ENCODE measurements around the gene ABCC6. TPM values are rescaled to one million over a fixed set of nuclear protein-coding genes. Genes with fewer than 3 reads are reported as not detected.
"Not testable (repeated sequence)": the region's sequence is repeated elsewhere in the genome, so short reads cannot be mapped to it uniquely, and the experiment has no call there.

The ABCC6 gene
- total RNA-seq, 5 donors from 2014 or later (not counting 1 experiment from before 2014, with no cell fraction given): 0.12 TPM; not detected in 4

- H3K4me1 Mint-ChIP-seq: no peaks in the 10 kb centered on the region
- H3K27ac ChIP-seq (ENCODE audit: low read length): no peak overlapping the region
- H3K27me3 Mint-ChIP-seq: no peaks in the 10 kb centered on the region
- no peaks in the 10 kb centered on the region for H3K9me3 ChIP-seq
- peaks cover 62% of the 10 kb centered on the region for H3K36me3 Mint-ChIP-seq
- ChIA-PET CTCF (interaction anchor here in 1 of 2 donors (0.5 to 0.7 kb wide), 2 partner anchors 145 to 567 kb away, joined by 3 to 9 read pairs; no protein-coding TSS in a partner anchor), POLR2A (no interaction called here)
- H3K9me3 Mint-ChIP-seq: no peaks in the 10 kb centered on the region
- WGBS (ENCODE audit: insufficient coverage): 97% methylated on average over 10 of the region's 14 CpGs
- no peak overlapping the region for H3K27ac Mint-ChIP-seq
- peaks cover 15 to 48% of the 10 kb centered on the region in 2 donors for H3K36me3 ChIP-seq (ENCODE audit: control insufficient read depth in 2 of 2, extremely low read depth in 1 of 2, insufficient read depth in 1 of 2, low read length in 1 of 2)
- DNase-seq (no peak), ATAC-seq (replicated peaks in 1 of 4) (no peak)
- H3K4me1 ChIP-seq (ENCODE audit: control insufficient read depth in 1 of 2, extremely low read depth in 1 of 2, insufficient read depth in 2 of 2, low read length in 2 of 2): no peaks in the 10 kb centered on the region
- H3K27me3 ChIP-seq (replicated peaks in 1 of 2; ENCODE audit: control insufficient read depth in 2 of 2, extremely low read depth in 1 of 2, insufficient read depth in 2 of 2, low read length in 1 of 2): no peaks in the 10 kb centered on the region
- H3K4me3 ChIP-seq (ENCODE audit: control insufficient read depth in 1 of 2, extremely low read depth in 1 of 2, low read length in 1 of 2): no peak overlapping the region
- H3K4me3 Mint-ChIP-seq: no peak overlapping the region
Observed at GRCh38 chr16:16105646-16106045, 117.6 kb downstream of the ABCC6 start.

- H3K4me1 Mint-ChIP-seq; ATAC-seq (replicated peaks in 1 of 4); H3K4me3 Mint-ChIP-seq; POLR2A ChIA-PET; H3K4me3 ChIP-seq (ENCODE audit: control insufficient read depth in 1 of 2, extremely low read depth in 1 of 2, low read length in 1 of 2); DNase-seq; H3K9me3 ChIP-seq; H3K4me1 ChIP-seq (ENCODE audit: control insufficient read depth in 1 of 2, extremely low read depth in 1 of 2, insufficient read depth in 2 of 2, low read length in 2 of 2); H3K27ac ChIP-seq (ENCODE audit: low read length); H3K9me3 Mint-ChIP-seq; H3K27me3 Mint-ChIP-seq; H3K27ac Mint-ChIP-seq; CTCF ChIA-PET; H3K27me3 ChIP-seq (replicated peaks in 1 of 2; ENCODE audit: control insufficient read depth in 2 of 2, extremely low read depth in 1 of 2, insufficient read depth in 2 of 2, low read length in 1 of 2): not testable (repeated sequence)
- peaks cover 15 to 44% of the 10 kb centered on the region in 2 donors for H3K36me3 ChIP-seq (ENCODE audit: control insufficient read depth in 2 of 2, extremely low read depth in 1 of 2, insufficient read depth in 1 of 2, low read length in 1 of 2)
- WGBS (ENCODE audit: insufficient coverage): 89% methylated on average over 11 of the region's 21 CpGs
- peaks cover 56% of the 10 kb centered on the region for H3K36me3 Mint-ChIP-seq
Observed at GRCh38 chr16:16104804-16105141, 118.5 kb downstream of the ABCC6 start.

DNA sequence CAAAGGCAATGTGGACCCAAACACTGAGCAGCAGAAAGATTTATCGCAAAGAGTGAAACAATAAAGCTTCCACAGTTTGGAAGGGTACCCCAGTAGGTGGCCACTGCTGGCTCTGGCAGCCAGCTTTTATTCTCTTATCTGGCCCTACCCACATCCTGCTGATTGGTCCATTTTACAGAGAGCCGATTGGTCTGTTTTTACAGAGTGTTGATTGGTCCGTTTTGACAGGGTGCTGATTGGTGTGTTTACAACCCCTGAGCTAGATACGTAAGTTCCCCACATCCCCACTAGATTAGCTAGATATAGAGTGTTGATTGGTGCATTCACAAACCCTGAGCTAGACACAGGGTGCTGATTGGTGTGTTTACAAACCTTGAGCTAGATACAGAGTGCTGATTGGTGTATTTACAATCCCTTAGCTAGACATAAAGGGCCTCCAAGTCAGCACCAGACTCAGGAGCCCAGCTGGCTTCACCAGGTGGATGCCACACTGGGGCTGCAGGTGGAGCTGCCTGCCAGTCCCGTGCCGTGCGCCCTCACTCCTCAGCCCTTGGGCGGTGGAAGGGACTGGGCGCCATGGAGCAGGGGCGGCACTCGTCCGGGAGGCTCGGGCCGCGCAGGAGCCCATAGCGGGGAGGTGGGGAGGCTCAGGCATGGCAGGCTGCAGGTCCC lies 119.0 kb downstream of the ABCC6 start:
- H3K4me1 Mint-ChIP-seq; ATAC-seq (replicated peaks in 1 of 4); H3K27ac Mint-ChIP-seq: not testable (repeated sequence)

GRCh38 chr16:16102738-16103137 lies 120.6 kb downstream of the ABCC6 start:
- Histone ChIP-seq H3K4me1 (ENCODE audit: control insufficient read depth in 1 of 2, extremely low read depth in 1 of 2, insufficient read depth in 2 of 2, low read length in 2 of 2) (no peaks in the 10 kb centered on the region), H3K27ac (ENCODE audit: low read length) (no peak overlapping the region), H3K27me3 (replicated peaks in 1 of 2; ENCODE audit: control insufficient read depth in 2 of 2, extremely low read depth in 1 of 2, insufficient read depth in 2 of 2, low read length in 1 of 2) (no peaks in the 10 kb centered on the region), H3K9me3 (no peaks in the 10 kb centered on the region), H3K36me3 (ENCODE audit: control insufficient read depth in 2 of 2, extremely low read depth in 1 of 2, insufficient read depth in 1 of 2, low read length in 1 of 2) (peaks cover 12 to 53% of the 10 kb centered on the region in 2 donors), H3K4me3 (ENCODE audit: control insufficient read depth in 1 of 2, extremely low read depth in 1 of 2, low read length in 1 of 2) (no peak overlapping the region)
- Mint-ChIP-seq H3K4me3 (no peak overlapping the region), H3K36me3 (peaks cover 55% of the 10 kb centered on the region), H3K27ac (no peak overlapping the region), H3K9me3 (no peaks in the 10 kb centered on the region), H3K4me1 (no peaks in the 10 kb centered on the region), H3K27me3 (no peaks in the 10 kb centered on the region)
- ATAC-seq (replicated peaks in 1 of 4) (no peak), DNase-seq (no peak)
- WGBS (ENCODE audit: insufficient coverage): 100% methylated on average over 3 of the region's 4 CpGs
- POLR2A ChIA-PET: no interaction called here
- CTCF ChIA-PET: no interaction called here

More for the DNA sequence above, 119.0 kb downstream of the ABCC6 start:
- DNase-seq; CTCF ChIA-PET; H3K9me3 Mint-ChIP-seq; POLR2A ChIA-PET; H3K4me1 ChIP-seq (ENCODE audit: control insufficient read depth in 1 of 2, extremely low read depth in 1 of 2, insufficient read depth in 2 of 2, low read length in 2 of 2); H3K4me3 Mint-ChIP-seq; H3K9me3 ChIP-seq; H3K27me3 ChIP-seq (replicated peaks in 1 of 2; ENCODE audit: control insufficient read depth in 2 of 2, extremely low read depth in 1 of 2, insufficient read depth in 2 of 2, low read length in 1 of 2); H3K4me3 ChIP-seq (ENCODE audit: control insufficient read depth in 1 of 2, extremely low read depth in 1 of 2, low read length in 1 of 2); H3K27ac ChIP-seq (ENCODE audit: low read length); H3K27me3 Mint-ChIP-seq: not testable (repeated sequence)
- H3K36me3 ChIP-seq (ENCODE audit: control insufficient read depth in 2 of 2, extremely low read depth in 1 of 2, insufficient read depth in 1 of 2, low read length in 1 of 2): peaks cover 15 to 42% of the 10 kb centered on the region in 2 donors
- H3K36me3 Mint-ChIP-seq: peaks cover 54% of the 10 kb centered on the region
- 95% methylated on average over 12 of the region's 16 CpGs for WGBS (ENCODE audit: insufficient coverage)

- CTCF ChIA-PET: no interaction called here
- Mint-ChIP-seq H3K27ac (no peak overlapping the region), H3K27me3 (no peaks in the 10 kb centered on the region), H3K4me3 (no peak overlapping the region), H3K36me3 (peaks cover 59% of the 10 kb centered on the region), H3K4me1 (no peaks in the 10 kb centered on the region), H3K9me3 (no peaks in the 10 kb centered on the region)
- POLR2A ChIA-PET: no interaction called here
- WGBS (ENCODE audit: insufficient coverage): 97% methylated on average over 5 of the region's 5 CpGs
- peaks cover 9 to 54% of the 10 kb centered on the region in 2 donors for H3K36me3 ChIP-seq (ENCODE audit: control insufficient read depth in 2 of 2, extremely low read depth in 1 of 2, insufficient read depth in 1 of 2, low read length in 1 of 2)
- DNase-seq: no peak
- no peak for ATAC-seq (replicated peaks in 1 of 4)
- no peaks in the 10 kb centered on the region for H3K9me3 ChIP-seq
- no peak overlapping the region for H3K27ac ChIP-seq (ENCODE audit: low read length)
- no peak overlapping the region for H3K4me3 ChIP-seq (ENCODE audit: control insufficient read depth in 1 of 2, extremely low read depth in 1 of 2, low read length in 1 of 2)
- no peaks in the 10 kb centered on the region for H3K27me3 ChIP-seq (replicated peaks in 1 of 2; ENCODE audit: control insufficient read depth in 2 of 2, extremely low read depth in 1 of 2, insufficient read depth in 2 of 2, low read length in 1 of 2)
- no peaks in the 10 kb centered on the region for H3K4me1 ChIP-seq (ENCODE audit: control insufficient read depth in 1 of 2, extremely low read depth in 1 of 2, insufficient read depth in 2 of 2, low read length in 2 of 2)
Observed at GRCh38 chr16:16101585-16101984, 121.7 kb downstream of the ABCC6 start.

DNA sequence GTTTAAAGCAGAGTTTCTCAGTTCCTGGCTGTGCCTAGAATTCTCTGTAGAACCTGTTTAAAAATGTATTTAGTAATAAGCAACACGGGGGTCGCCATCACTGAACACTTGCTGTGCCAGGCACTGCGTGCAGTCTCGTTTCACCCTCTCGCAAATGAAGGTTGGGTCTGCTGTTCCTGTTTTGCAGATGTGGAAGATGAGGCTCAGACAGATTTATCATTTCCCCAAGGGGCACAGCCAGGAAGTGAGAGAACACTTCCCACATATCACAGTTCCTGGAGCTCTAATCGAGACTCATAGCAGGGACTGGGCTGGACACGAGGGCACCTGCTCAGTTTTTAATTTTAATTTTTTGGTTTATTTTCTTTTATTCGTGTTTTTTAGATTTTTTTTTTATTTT lies 122.7 kb downstream of the ABCC6 start:
- Histone ChIP-seq H3K9me3 (no peaks in the 10 kb centered on the region), H3K4me1 (ENCODE audit: control insufficient read depth in 1 of 2, extremely low read depth in 1 of 2, insufficient read depth in 2 of 2, low read length in 2 of 2) (no peaks in the 10 kb centered on the region), H3K36me3 (ENCODE audit: control insufficient read depth in 2 of 2, extremely low read depth in 1 of 2, insufficient read depth in 1 of 2, low read length in 1 of 2) (peaks cover 7 to 52% of the 10 kb centered on the region in 2 donors), H3K27me3 (replicated peaks in 1 of 2; ENCODE audit: control insufficient read depth in 2 of 2, extremely low read depth in 1 of 2, insufficient read depth in 2 of 2, low read length in 1 of 2) (no peaks in the 10 kb centered on the region), H3K27ac (ENCODE audit: low read length) (no peak overlapping the region), H3K4me3 (ENCODE audit: control insufficient read depth in 1 of 2, extremely low read depth in 1 of 2, low read length in 1 of 2) (no peak overlapping the region)
- Mint-ChIP-seq H3K27ac (no peak overlapping the region), H3K4me3 (no peak overlapping the region), H3K27me3 (no peaks in the 10 kb centered on the region), H3K36me3 (peaks cover 62% of the 10 kb centered on the region), H3K4me1 (no peaks in the 10 kb centered on the region), H3K9me3 (no peaks in the 10 kb centered on the region)
- ChIA-PET POLR2A (no interaction called here), CTCF (no interaction called here)
- WGBS (ENCODE audit: insufficient coverage): 89% methylated on average over 3 of the region's 8 CpGs
- DNase-seq (no peak), ATAC-seq (replicated peaks in 1 of 4) (no peak)

GRCh38 chr16:16099320-16099719 lies 124.0 kb downstream of the ABCC6 start:
- H3K36me3 Mint-ChIP-seq: peaks cover 56% of the 10 kb centered on the region

More at GRCh38 chr16:16099320-16099719, 124.0 kb downstream of the ABCC6 start:
- Histone ChIP-seq H3K4me3 (ENCODE audit: control insufficient read depth in 1 of 2, extremely low read depth in 1 of 2, low read length in 1 of 2) (no peak overlapping the region), H3K27ac (ENCODE audit: low read length) (no peak overlapping the region), H3K9me3 (no peaks in the 10 kb centered on the region), H3K27me3 (replicated peaks in 1 of 2; ENCODE audit: control insufficient read depth in 2 of 2, extremely low read depth in 1 of 2, insufficient read depth in 2 of 2, low read length in 1 of 2) (no peaks in the 10 kb centered on the region), H3K4me1 (ENCODE audit: control insufficient read depth in 1 of 2, extremely low read depth in 1 of 2, insufficient read depth in 2 of 2, low read length in 2 of 2) (no peaks in the 10 kb centered on the region), H3K36me3 (ENCODE audit: control insufficient read depth in 2 of 2, extremely low read depth in 1 of 2, insufficient read depth in 1 of 2, low read length in 1 of 2) (peaks cover 7 to 56% of the 10 kb centered on the region in 2 donors)
- DNase-seq (no peak), ATAC-seq (replicated peaks in 1 of 4) (no peak)
- Mint-ChIP-seq H3K4me3 (no peak overlapping the region), H3K27ac (no peak overlapping the region), H3K27me3 (no peaks in the 10 kb centered on the region), H3K9me3 (no peaks in the 10 kb centered on the region), H3K4me1 (no peaks in the 10 kb centered on the region)
- ChIA-PET CTCF (no interaction called here), POLR2A (no interaction called here)
- 100% methylated on average over 3 of the region's 4 CpGs for WGBS (ENCODE audit: insufficient coverage)

Measured in T-cell (primary cell).